A673 (cell line): ENCODE results near the gene MLPH.

ENCODE experiments used
- EZH2 ChIP-seq: fragments of 200-600 bp; sonication (generic); IDR thresholded peaks from 2 replicates; pipeline ENCODE4 v1.6.1; 2017; ENCODE audit warnings: borderline replicate concordance, low read depth, mild to moderate bottlenecking, mixed read lengths, antibody characterized with exemption, low read length; ENCODE audit not compliant: poor library complexity, severe bottlenecking
- TF ChIP-seq, protein P1 (sequence below): fragments of 300-800, 200-600 bp; sonication (generic); conservative IDR thresholded peaks from 2 replicates; pipeline ENCODE4 v1.5.1; 2017; ENCODE audit warnings: low read depth, mild to moderate bottlenecking, antibody characterized with exemption, low read length, moderate library complexity, mixed read lengths

DNA sequence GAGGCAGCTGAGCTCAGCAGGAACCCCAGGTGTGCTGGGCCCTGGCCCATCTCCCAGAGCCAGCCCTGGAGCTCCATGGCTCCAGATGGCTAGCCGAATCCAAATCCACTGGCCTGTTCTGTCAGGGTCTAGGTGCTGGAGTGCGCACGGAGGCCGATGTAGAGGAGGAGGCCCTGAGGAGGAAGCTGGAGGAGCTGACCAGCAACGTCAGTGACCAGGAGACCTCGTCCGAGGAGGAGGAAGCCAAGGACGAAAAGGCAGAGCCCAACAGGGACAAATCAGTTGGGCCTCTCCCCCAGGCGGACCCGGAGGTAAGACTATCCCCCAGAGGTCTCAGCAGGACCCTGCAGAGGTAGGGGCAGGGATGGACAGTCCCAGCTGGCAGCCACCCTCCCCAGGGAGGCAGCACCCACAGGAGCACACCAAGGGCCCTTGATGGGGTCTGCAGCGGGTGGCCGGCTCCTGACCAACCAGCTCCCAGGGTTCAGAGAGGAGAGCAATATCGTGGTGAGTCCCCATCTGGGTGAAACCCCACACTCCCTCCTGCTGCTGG is 53.2 kb downstream of the MLPH start:
- TF ChIP-seq, protein P1, sequence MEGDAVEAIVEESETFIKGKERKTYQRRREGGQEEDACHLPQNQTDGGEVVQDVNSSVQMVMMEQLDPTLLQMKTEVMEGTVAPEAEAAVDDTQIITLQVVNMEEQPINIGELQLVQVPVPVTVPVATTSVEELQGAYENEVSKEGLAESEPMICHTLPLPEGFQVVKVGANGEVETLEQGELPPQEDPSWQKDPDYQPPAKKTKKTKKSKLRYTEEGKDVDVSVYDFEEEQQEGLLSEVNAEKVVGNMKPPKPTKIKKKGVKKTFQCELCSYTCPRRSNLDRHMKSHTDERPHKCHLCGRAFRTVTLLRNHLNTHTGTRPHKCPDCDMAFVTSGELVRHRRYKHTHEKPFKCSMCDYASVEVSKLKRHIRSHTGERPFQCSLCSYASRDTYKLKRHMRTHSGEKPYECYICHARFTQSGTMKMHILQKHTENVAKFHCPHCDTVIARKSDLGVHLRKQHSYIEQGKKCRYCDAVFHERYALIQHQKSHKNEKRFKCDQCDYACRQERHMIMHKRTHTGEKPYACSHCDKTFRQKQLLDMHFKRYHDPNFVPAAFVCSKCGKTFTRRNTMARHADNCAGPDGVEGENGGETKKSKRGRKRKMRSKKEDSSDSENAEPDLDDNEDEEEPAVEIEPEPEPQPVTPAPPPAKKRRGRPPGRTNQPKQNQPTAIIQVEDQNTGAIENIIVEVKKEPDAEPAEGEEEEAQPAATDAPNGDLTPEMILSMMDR: no peak
- TF ChIP-seq EZH2: no peak
